A673 (cell line): ENCODE data around the gene ZBTB32.

Experiments used
- CTCF ChIP-seq: fragments of 300-800, 200-600 bp; sonication (generic); conservative IDR thresholded peaks from 2 replicates; pipeline ENCODE4 v1.5.1; 2017; ENCODE audit warnings: low read depth, mild to moderate bottlenecking, antibody characterized with exemption, low read length, moderate library complexity, mixed read lengths
- EZH2 ChIP-seq: fragments of 200-600 bp; sonication (generic); IDR thresholded peaks from 2 replicates; pipeline ENCODE4 v1.6.1; 2017; ENCODE audit warnings: borderline replicate concordance, low read depth, mild to moderate bottlenecking, mixed read lengths, antibody characterized with exemption, low read length; ENCODE audit not compliant: poor library complexity, severe bottlenecking

DNA sequence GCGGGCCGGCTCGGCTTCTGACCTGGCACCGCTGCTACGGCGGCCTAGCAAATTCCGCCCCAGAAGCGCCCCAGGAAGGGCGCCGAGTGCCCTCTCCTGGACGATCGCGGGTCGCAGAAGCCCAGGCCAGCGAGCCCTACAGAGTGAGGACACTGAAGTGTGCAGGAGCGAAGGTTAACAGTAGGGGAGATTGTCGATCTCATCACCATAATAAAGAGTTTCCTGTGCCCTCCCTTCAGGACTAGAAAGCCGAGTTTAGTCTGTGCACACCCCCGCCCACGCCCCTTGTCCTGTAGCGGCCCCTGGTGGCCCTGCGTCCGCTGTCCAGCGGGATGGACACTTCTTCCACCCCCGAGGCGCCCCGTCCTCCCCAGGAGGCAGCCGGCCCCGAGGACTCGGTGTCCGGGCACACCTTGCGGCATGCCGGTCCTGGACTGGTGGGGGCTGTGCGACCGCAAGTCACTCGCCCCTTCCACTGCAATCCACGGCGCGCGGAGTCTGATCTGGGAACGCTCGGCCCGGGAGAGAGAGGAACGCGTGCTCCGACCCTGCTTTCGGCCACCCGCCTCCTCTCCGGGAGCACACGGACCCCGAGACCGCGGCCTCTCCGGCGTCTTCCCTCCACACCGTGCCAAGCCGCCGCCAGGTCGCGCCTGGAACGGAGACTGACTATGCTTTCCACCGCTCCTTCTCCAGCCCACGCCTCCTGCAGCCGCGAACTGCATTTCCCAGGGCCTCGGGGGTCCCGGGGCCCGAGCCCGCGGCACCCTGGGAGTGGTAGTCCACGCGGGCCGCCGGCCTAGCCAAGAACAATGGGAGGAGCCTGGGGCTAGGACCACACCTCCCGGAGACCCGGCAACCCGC, 12.7 kb downstream of the ZBTB32 start:
- TF ChIP-seq CTCF (peak; percentile 87), EZH2 (no peak)
